ENCODE measurements around the gene CYLD. TPM values are rescaled to one million over a fixed set of nuclear protein-coding genes. Genes with fewer than 3 reads are reported as not detected.

Gene CYLD
- total RNA-seq, 1 experiment from 2014 or later, result 10.1 TPM

GRCh38 chr16:50708373-50709060 lies 33.4 kb upstream of the CYLD start:
- intact Hi-C loops (cut with micrococcal nuclease; ENCODE audit: unreplicated experiment), result no loop called here
- no peaks in the 10 kb centered on the region for H3K4me1 ChIP-seq (ENCODE audit: control insufficient read depth, insufficient read depth, low read length)
- no peak for TF ChIP-seq REST (IDR thresholded peaks at IDR 0.05; ENCODE audit: insufficient read depth in 1 of 2, low read depth in 2 of 2, low read length in 1 of 2)
- no peak for TF ChIP-seq TCF7L2 (IDR thresholded peaks at IDR 0.05; ENCODE audit: low read depth, low read length)
- TF ChIP-seq CTCF (IDR thresholded peaks at IDR 0.05), result no peak
- no peak for TF ChIP-seq POLR2AphosphoS5 (IDR thresholded peaks at IDR 0.05; ENCODE audit: low read depth, low read length)
- no peak for TF ChIP-seq SIN3A (IDR thresholded peaks at IDR 0.05; ENCODE audit: borderline replicate concordance, insufficient read depth, low read depth, low read length)
- BruUV-seq (replicated peaks), result no TSS peak
- no peaks in the 10 kb centered on the region for H3K36me3 ChIP-seq (ENCODE audit: control insufficient read depth, insufficient read depth, low read length)
- in situ Hi-C loops (cut with HindIII; ENCODE audit: low pct_unique_long_range_greater_than_20kb, low sequenced_read_pairs), result no loop called here
- ATAC-seq, result no peak
- DNase-seq (ENCODE audit: low read depth, low spot score), result no peak
- H3K4me3 ChIP-seq (ENCODE audit: low read depth in 2 of 2, low read length in 2 of 2), result no peak overlapping the region
- ChIA-PET POLR2A (no interaction called here), CTCF (no interaction called here)
- no peak overlapping the region for H3K27ac ChIP-seq (ENCODE audit: low read length)
- H3K9me3 ChIP-seq (ENCODE audit: control insufficient read depth, insufficient read depth, low read depth, low read length), result no peaks in the 10 kb centered on the region
- no peaks in the 10 kb centered on the region for H3K27me3 ChIP-seq (ENCODE audit: control insufficient read depth, insufficient read depth, low read length)

- POLR2A ChIA-PET, result no interaction called here
- BruUV-seq (replicated peaks), result no TSS peak
- intact Hi-C loops (cut with micrococcal nuclease; ENCODE audit: unreplicated experiment) (no loop called here), in situ Hi-C loops (cut with HindIII; ENCODE audit: low pct_unique_long_range_greater_than_20kb, low sequenced_read_pairs) (no loop called here)
- Histone ChIP-seq H3K36me3 (ENCODE audit: control insufficient read depth, insufficient read depth, low read length) (no peaks in the 10 kb centered on the region), H3K27ac (ENCODE audit: low read length) (no peak overlapping the region), H3K27me3 (ENCODE audit: control insufficient read depth, insufficient read depth, low read length) (no peaks in the 10 kb centered on the region), H3K4me1 (ENCODE audit: control insufficient read depth, insufficient read depth, low read length) (no peaks in the 10 kb centered on the region), H3K4me3 (ENCODE audit: low read depth in 2 of 2, low read length in 2 of 2) (no peak overlapping the region), H3K9me3 (ENCODE audit: control insufficient read depth, insufficient read depth, low read depth, low read length) (no peaks in the 10 kb centered on the region)
- TF ChIP-seq REST (IDR thresholded peaks at IDR 0.05; ENCODE audit: insufficient read depth in 1 of 2, low read depth in 2 of 2, low read length in 1 of 2), result no peak
- no peak for TF ChIP-seq TCF7L2 (IDR thresholded peaks at IDR 0.05; ENCODE audit: low read depth, low read length)
- TF ChIP-seq SIN3A (IDR thresholded peaks at IDR 0.05; ENCODE audit: borderline replicate concordance, insufficient read depth, low read depth, low read length), result no peak
- no peak for TF ChIP-seq POLR2AphosphoS5 (IDR thresholded peaks at IDR 0.05; ENCODE audit: low read depth, low read length)
- no peak for TF ChIP-seq CTCF (IDR thresholded peaks at IDR 0.05)
- DNase-seq (ENCODE audit: low read depth, low spot score) (no peak), ATAC-seq (no peak)
- CTCF ChIA-PET, result no interaction called here
Observed at GRCh38 chr16:50709061-50709684, 32.7 kb upstream of the CYLD start.

Data from Panc1 (cell line).